ENCODE data around the gene ZDHHC13. TPM values are rescaled to one million over a fixed set of nuclear protein-coding genes. Genes with fewer than 3 reads are reported as not detected.

Gene ZDHHC13
- polyA plus RNA-seq, 2 of the 4 experiments (the other 2 are of a cell fraction), result 17.6 to 34.3 TPM

DNA sequence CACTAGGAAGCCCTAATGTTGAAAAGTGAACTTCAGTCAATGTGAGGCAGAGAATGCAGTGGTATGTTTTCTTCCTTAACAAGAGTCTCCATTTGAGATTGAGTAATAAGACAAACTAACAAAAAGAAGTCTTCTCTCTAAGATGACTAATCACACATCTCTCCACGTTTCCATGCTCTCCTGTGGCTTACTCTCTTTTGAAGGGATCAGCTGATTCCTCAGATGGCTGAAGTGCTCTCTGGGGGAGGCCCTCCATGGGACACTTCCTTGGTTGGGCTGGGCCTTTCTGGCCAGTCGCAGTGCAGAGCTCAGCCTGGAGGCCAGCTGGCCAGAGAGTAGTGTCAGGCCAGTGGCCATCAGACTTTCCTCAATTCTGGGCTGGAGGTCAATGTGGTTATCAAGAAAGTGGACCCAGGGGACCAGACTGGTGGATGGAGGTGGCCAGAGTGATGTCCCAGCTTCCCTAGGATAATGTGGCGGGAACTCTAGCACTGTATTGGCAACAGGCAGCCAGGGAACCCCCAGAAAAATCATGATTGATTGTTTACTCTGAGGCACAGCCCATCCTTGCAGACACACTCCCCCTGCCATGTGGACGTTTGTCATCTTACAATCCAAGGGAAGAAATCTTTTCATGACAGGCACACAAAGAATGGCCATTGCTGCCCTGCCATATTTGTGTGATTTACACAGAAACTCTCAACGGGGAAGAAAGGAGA, 70.3 kb downstream of the ZDHHC13 start:
- CTCF ChIA-PET, result interaction anchor here (0.7 kb wide), 1 partner anchor 1113 kb away, joined by 3 read pairs; no protein-coding TSS in a partner anchor

DNA sequence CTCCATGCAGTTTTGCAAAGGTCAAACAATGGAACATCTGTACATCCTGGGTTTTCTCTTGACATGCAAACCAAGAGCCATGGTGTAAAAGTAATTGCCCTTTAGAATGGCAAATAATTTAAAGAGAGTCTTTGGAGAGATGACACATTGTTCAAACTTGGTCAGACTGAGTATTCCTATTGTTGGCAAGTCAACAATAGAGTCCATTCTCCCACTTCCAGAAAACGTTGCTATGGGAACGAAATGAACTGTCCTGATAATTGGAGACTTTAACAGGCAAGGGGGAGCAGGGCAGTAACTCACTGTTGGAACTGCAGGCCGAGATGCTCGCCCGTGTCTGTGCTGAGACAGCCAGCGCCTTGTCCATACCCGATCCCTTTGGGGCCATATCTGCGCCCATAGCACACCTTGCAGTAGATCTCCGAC, 70.9 kb downstream of the ZDHHC13 start:
- H3K9me3 ChIP-seq, result no peaks in the 10 kb centered on the region
- FAIRE-seq (no peak), ATAC-seq (no peak), DNase-seq (ENCODE audit: low read depth in 1 of 2, low spot score in 1 of 2) (no peak)
- H3K4me1 ChIP-seq, result no peaks in the 10 kb centered on the region
- H3K4me2 ChIP-seq, result no peak overlapping the region
- ChIA-PET POLR2A (no interaction called here), CTCF (no interaction called here)
- no peak overlapping the region for H3K4me3 ChIP-seq
- WGBS (ENCODE audit: missing lambda C conversion rate), result 79% methylated on average over 9 of the region's 9 CpGs
- TF ChIP-seq CBX8 (IDR thresholded peaks at IDR 0.05), result no peak
- no peak for TF ChIP-seq ZSCAN20 (CRISPR knock-in tag; IDR thresholded peaks at IDR 0.05)
- TF ChIP-seq MAFK (IDR thresholded peaks at IDR 0.05; ENCODE audit: partially characterized antibody), result no peak
- TF ChIP-seq, protein P1, sequence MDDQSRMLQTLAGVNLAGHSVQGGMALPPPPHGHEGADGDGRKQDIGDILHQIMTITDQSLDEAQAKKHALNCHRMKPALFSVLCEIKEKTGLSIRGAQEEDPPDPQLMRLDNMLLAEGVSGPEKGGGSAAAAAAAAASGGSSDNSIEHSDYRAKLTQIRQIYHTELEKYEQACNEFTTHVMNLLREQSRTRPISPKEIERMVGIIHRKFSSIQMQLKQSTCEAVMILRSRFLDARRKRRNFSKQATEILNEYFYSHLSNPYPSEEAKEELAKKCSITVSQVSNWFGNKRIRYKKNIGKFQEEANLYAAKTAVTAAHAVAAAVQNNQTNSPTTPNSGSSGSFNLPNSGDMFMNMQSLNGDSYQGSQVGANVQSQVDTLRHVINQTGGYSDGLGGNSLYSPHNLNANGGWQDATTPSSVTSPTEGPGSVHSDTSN (IDR thresholded peaks at IDR 0.05), result no peak
- no peak for TF ChIP-seq RCOR1 (IDR thresholded peaks at IDR 0.05; ENCODE audit: low read depth, low read length)
- no peak for TF ChIP-seq TP53 (CRISPR knock-in tag; IDR thresholded peaks at IDR 0.05)
- no peak for TF ChIP-seq POLR2AphosphoS2 (conservative IDR thresholded peaks at IDR 0.05; ENCODE audit: low read length)
- TF ChIP-seq KDM1A (IDR thresholded peaks at IDR 0.05; ENCODE audit: low read depth), result no peak
- TF ChIP-seq GATA3 (IDR thresholded peaks at IDR 0.05; ENCODE audit: borderline replicate concordance), result no peak
- no peak for TF ChIP-seq TFCP2L1 (CRISPR knock-in tag; IDR thresholded peaks at IDR 0.05)
- TF ChIP-seq EP300 (IDR thresholded peaks at IDR 0.05), result no peak
- TF ChIP-seq, protein P2, sequence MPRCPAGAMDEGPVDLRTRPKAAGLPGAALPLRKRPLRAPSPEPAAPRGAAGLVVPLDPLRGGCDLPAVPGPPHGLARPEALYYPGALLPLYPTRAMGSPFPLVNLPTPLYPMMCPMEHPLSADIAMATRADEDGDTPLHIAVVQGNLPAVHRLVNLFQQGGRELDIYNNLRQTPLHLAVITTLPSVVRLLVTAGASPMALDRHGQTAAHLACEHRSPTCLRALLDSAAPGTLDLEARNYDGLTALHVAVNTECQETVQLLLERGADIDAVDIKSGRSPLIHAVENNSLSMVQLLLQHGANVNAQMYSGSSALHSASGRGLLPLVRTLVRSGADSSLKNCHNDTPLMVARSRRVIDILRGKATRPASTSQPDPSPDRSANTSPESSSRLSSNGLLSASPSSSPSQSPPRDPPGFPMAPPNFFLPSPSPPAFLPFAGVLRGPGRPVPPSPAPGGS (IDR thresholded peaks at IDR 0.05), result no peak
- TF ChIP-seq, protein P3, sequence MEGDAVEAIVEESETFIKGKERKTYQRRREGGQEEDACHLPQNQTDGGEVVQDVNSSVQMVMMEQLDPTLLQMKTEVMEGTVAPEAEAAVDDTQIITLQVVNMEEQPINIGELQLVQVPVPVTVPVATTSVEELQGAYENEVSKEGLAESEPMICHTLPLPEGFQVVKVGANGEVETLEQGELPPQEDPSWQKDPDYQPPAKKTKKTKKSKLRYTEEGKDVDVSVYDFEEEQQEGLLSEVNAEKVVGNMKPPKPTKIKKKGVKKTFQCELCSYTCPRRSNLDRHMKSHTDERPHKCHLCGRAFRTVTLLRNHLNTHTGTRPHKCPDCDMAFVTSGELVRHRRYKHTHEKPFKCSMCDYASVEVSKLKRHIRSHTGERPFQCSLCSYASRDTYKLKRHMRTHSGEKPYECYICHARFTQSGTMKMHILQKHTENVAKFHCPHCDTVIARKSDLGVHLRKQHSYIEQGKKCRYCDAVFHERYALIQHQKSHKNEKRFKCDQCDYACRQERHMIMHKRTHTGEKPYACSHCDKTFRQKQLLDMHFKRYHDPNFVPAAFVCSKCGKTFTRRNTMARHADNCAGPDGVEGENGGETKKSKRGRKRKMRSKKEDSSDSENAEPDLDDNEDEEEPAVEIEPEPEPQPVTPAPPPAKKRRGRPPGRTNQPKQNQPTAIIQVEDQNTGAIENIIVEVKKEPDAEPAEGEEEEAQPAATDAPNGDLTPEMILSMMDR (IDR thresholded peaks at IDR 0.05), result no peak
- H3K27ac ChIP-seq, result no peak overlapping the region

More for the DNA sequence above, 70.3 kb downstream of the ZDHHC13 start:
- no peak for DNase-seq (ENCODE audit: low read depth in 1 of 2, low spot score in 1 of 2)
- no peak for TF ChIP-seq RFX5 (IDR thresholded peaks at IDR 0.05)
- no peak for TF ChIP-seq CEBPB (IDR thresholded peaks at IDR 0.05)
- no peak for TF ChIP-seq POLR2A (IDR thresholded peaks at IDR 0.05; ENCODE audit: low read length)
- 36% methylated on average over 5 of the region's 5 CpGs for WGBS (ENCODE audit: missing lambda C conversion rate)
- no peak for ATAC-seq
- no peak for FAIRE-seq
- POLR2A ChIA-PET, result no interaction called here
- Histone ChIP-seq H3K9me3 (no peaks in the 10 kb centered on the region), H3K4me2 (no peak overlapping the region), H3K4me3 (no peak overlapping the region), H3K4me1 (no peaks in the 10 kb centered on the region), H3K27ac (no peak overlapping the region)

DNA sequence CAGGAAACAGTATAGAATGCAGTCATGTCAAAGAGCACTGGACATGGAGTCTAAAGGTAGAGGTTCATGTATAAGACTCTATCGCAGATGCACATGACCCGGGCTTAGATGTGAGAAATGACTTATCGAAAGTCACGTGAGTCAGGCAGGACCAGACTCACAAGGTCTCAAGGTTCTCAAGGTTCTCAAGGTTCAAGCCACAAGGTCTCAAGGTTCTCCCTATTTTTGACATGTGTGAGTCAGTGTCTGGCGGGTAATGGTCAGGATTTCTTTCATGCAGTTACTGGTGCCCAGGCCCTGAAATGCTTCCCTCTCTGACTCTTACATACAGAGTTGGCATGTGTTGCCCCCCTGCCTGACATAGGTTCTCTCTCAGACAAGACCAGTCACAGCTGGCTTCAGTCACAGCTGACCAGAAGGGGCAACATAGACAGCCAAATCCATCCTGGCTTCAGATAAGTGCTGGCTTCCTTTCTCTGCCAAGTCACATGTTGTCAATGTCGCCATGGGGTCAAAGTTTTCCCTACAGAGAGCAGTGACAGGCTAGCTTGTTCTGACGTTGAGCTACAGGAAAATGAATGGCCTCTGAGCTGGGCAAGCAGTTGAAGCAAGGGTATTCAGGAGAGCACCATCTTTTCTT, 74.7 kb downstream of the ZDHHC13 start:
- no peak overlapping the region for H3K27ac ChIP-seq
- ATAC-seq (no peak), FAIRE-seq (no peak), DNase-seq (ENCODE audit: low read depth in 1 of 2, low spot score in 1 of 2) (no peak)
- H3K4me3 ChIP-seq, result no peak overlapping the region
- CTCF ChIA-PET, result interaction anchor here (1.2 to 1.5 kb wide), 2 partner anchors 14 to 75 kb away, joined by 3 read pairs; partner anchors contain the start of gene ZDHHC13
- no peaks in the 10 kb centered on the region for H3K4me1 ChIP-seq
- TF ChIP-seq FOXS1 (CRISPR knock-in tag; IDR thresholded peaks at IDR 0.05) (no peak), HOXB13 (CRISPR knock-in tag; IDR thresholded peaks at IDR 0.05; ENCODE audit: low read depth) (no peak), FOSB (CRISPR knock-in tag; IDR thresholded peaks at IDR 0.05) (no peak), CBX8 (IDR thresholded peaks at IDR 0.05) (no peak), POLR2AphosphoS2 (conservative IDR thresholded peaks at IDR 0.05; ENCODE audit: low read length) (no peak), HDAC2 (IDR thresholded peaks at IDR 0.05) (no peak), CHD4 (IDR thresholded peaks at IDR 0.05; ENCODE audit: borderline replicate concordance) (no peak), ZFP36 (IDR thresholded peaks at IDR 0.05; ENCODE audit: borderline replicate concordance, partially characterized antibody) (no peak)
- 63% methylated on average over 7 of the region's 7 CpGs for WGBS (ENCODE audit: missing lambda C conversion rate)
- no peak overlapping the region for H3K4me2 ChIP-seq
- POLR2A ChIA-PET, result no interaction called here
- H3K9me3 ChIP-seq, result no peaks in the 10 kb centered on the region
